Measurements from ENCODE around the gene ZNF821. TPM values are rescaled to one million over a fixed set of nuclear protein-coding genes. Genes with fewer than 3 reads are reported as not detected.

ZNF821 gene
- total RNA-seq = 1 to 10 TPM; 8.0 to 9.7 TPM
- polyA plus RNA-seq = 10 to 100 TPM in 1 of 2 donors, 1 to 10 TPM in 1; 9.7 to 10.4 TPM

GRCh38 chr16:71883849-71884638 lies at the start of gene ZNF821:
Gene ZNF821, minus strand, starts transcription at chr16:71884182. Its CDS starts 4,236 bp downstream, at chr16:71879946.
- peak; percentile 72 to 90 (median 79) for DNase-seq
- H3K4me3 ChIP-seq (ENCODE audit: low read length in 2 of 2) = peak within 1 kb of the TSS; percentile 67 to 72

GRCh38 chr16:71933017-71933416 lies 49.0 kb upstream of the ZNF821 start:
- POLR2A ChIA-PET (ENCODE audit: partially characterized antibody) = no interaction called here
- Mint-ChIP-seq H3K27ac (peak overlapping the region in 1 of 7 donors; percentile 57), H3K27me3 (no peaks in the 10 kb centered on the region), H3K9me3 (no peaks in the 10 kb centered on the region), H3K4me1 (peaks cover under 1 to 6% (median 5%) of the 10 kb centered on the region in 4 donors), H3K36me3 (peaks cover 19 to 49% of the 10 kb centered on the region in 2 donors), H3K4me3 (no peak overlapping the region)
- Histone ChIP-seq H3K9me3 (ENCODE audit: control insufficient read depth in 1 of 2, low read length in 2 of 2) (no peaks in the 10 kb centered on the region), H3K27me3 (ENCODE audit: insufficient read depth, low read length) (no peaks in the 10 kb centered on the region), H3K27ac (ENCODE audit: low read depth, low read length) (no peak overlapping the region), H3K36me3 (ENCODE audit: insufficient read depth, low read length) (peaks cover 24% of the 10 kb centered on the region), H3K4me1 (ENCODE audit: insufficient read depth, low read length) (no peaks in the 10 kb centered on the region), H3K4me3 (ENCODE audit: low read length in 2 of 2) (no peak overlapping the region)
- DNase-seq = no peak
- intact Hi-C loops (cut with micrococcal nuclease) = no loop called here
- CTCF ChIA-PET (ENCODE audit: partially characterized antibody) = no interaction called here

More at GRCh38 chr16:71883849-71884638, at the start of gene ZNF821:
- peaks cover 41 to 57% (median 47%) of the 10 kb centered on the region in 4 donors for H3K4me1 Mint-ChIP-seq
- peaks cover 5% of the 10 kb centered on the region for H3K36me3 ChIP-seq (ENCODE audit: insufficient read depth, low read length)
- no peaks in the 10 kb centered on the region for H3K9me3 ChIP-seq (ENCODE audit: control insufficient read depth in 1 of 2, low read length in 2 of 2)
- peak within 1 kb of the TSS; percentile 78 for H3K27ac ChIP-seq (ENCODE audit: low read depth, low read length)
- ChIA-PET POLR2A (ENCODE audit: partially characterized antibody) (interaction anchor here (0.7 to 9.7 kb wide), 16 partner anchors 8 to 319 kb away, joined by 3 to 225 read pairs (median 6); partner anchors contain the start of genes AP1G1, DHX38, IST1 and TXNL4B), CTCF (ENCODE audit: partially characterized antibody) (interaction anchor here (0.7 to 5.5 kb wide), 14 partner anchors 10 to 150 kb away, joined by 3 to 116 read pairs (median 7); partner anchors contain the start of genes AP1G1 and IST1)
- H3K27me3 Mint-ChIP-seq = peaks cover 0 to 3% of the 10 kb centered on the region in 2 donors
- H3K4me1 ChIP-seq (ENCODE audit: insufficient read depth, low read length) = peaks cover 48% of the 10 kb centered on the region
- H3K9me3 Mint-ChIP-seq = peaks cover 0 to 3% (median 0%) of the 10 kb centered on the region in 8 donors
- peaks cover 10 to 34% of the 10 kb centered on the region in 2 donors for H3K36me3 Mint-ChIP-seq
- H3K27ac Mint-ChIP-seq = peak within 1 kb of the TSS; percentile 96 to 100 (median 97)
- H3K27me3 ChIP-seq (ENCODE audit: insufficient read depth, low read length) = no peaks in the 10 kb centered on the region
- peak within 1 kb of the TSS; percentile 93 to 99 (median 95) for H3K4me3 Mint-ChIP-seq
- intact Hi-C loops (cut with micrococcal nuclease) = loop anchor here (2.0 to 5.0 kb wide), 3 partner anchors 77 to 322 kb away; partner anchors contain the start of gene PHLPP2

- H3K9me3 Mint-ChIP-seq = no peaks in the 10 kb centered on the region
- Histone ChIP-seq H3K27me3 (ENCODE audit: insufficient read depth, low read length) (no peaks in the 10 kb centered on the region), H3K4me1 (ENCODE audit: insufficient read depth, low read length) (no peaks in the 10 kb centered on the region), H3K36me3 (ENCODE audit: insufficient read depth, low read length) (peaks cover 38% of the 10 kb centered on the region), H3K4me3 (ENCODE audit: low read length in 2 of 2) (no peak overlapping the region), H3K9me3 (ENCODE audit: control insufficient read depth in 1 of 2, low read length in 2 of 2) (no peaks in the 10 kb centered on the region), H3K27ac (ENCODE audit: low read depth, low read length) (no peak overlapping the region)
- H3K27ac Mint-ChIP-seq = peak overlapping the region in 2 of 7 donors; percentile 46 to 52
- H3K4me3 Mint-ChIP-seq = no peak overlapping the region
- POLR2A ChIA-PET (ENCODE audit: partially characterized antibody) = interaction anchor here (1.0 kb wide), 1 partner anchor 37 kb away, joined by 4 read pairs; the partner anchor contains the start of gene IST1
- CTCF ChIA-PET (ENCODE audit: partially characterized antibody) = no interaction called here
- no peak for DNase-seq
- H3K4me1 Mint-ChIP-seq = peaks cover 6 to 12% (median 7%) of the 10 kb centered on the region in 4 donors
- intact Hi-C loops (cut with micrococcal nuclease) = no loop called here
- peaks cover 31 to 62% of the 10 kb centered on the region in 2 donors for H3K36me3 Mint-ChIP-seq
- no peaks in the 10 kb centered on the region for H3K27me3 Mint-ChIP-seq
Observed at GRCh38 chr16:71931599-71931998, 47.6 kb upstream of the ZNF821 start.

GRCh38 chr16:71931001-71931400 lies 47.0 kb upstream of the ZNF821 start:
- Mint-ChIP-seq H3K4me3 (no peak overlapping the region), H3K36me3 (peaks cover 34 to 64% of the 10 kb centered on the region in 2 donors), H3K9me3 (no peaks in the 10 kb centered on the region), H3K27me3 (no peaks in the 10 kb centered on the region), H3K27ac (peak overlapping the region in 2 of 7 donors; percentile 31 to 47), H3K4me1 (peaks cover 6 to 15% (median 8%) of the 10 kb centered on the region in 4 donors)
- ChIA-PET CTCF (ENCODE audit: partially characterized antibody) (no interaction called here), POLR2A (ENCODE audit: partially characterized antibody) (no interaction called here)
- H3K27me3 ChIP-seq (ENCODE audit: insufficient read depth, low read length) = no peaks in the 10 kb centered on the region
- H3K9me3 ChIP-seq (ENCODE audit: control insufficient read depth in 1 of 2, low read length in 2 of 2) = no peaks in the 10 kb centered on the region
- no peaks in the 10 kb centered on the region for H3K4me1 ChIP-seq (ENCODE audit: insufficient read depth, low read length)
- peaks cover 41% of the 10 kb centered on the region for H3K36me3 ChIP-seq (ENCODE audit: insufficient read depth, low read length)
- DNase-seq = no peak
- intact Hi-C loops (cut with micrococcal nuclease) = no loop called here
- no peak overlapping the region for H3K4me3 ChIP-seq (ENCODE audit: low read length in 2 of 2)
- H3K27ac ChIP-seq (ENCODE audit: low read depth, low read length) = no peak overlapping the region

GRCh38 chr16:71930013-71930563 lies 46.1 kb upstream of the ZNF821 start:
- no peaks in the 10 kb centered on the region for H3K27me3 ChIP-seq (ENCODE audit: insufficient read depth, low read length)
- no peak overlapping the region for H3K4me3 ChIP-seq (ENCODE audit: low read length in 2 of 2)
- no peak overlapping the region for H3K27ac ChIP-seq (ENCODE audit: low read depth, low read length)
- intact Hi-C loops (cut with micrococcal nuclease) = no loop called here
- no peak for DNase-seq
- Mint-ChIP-seq H3K27me3 (no peaks in the 10 kb centered on the region), H3K36me3 (peaks cover 37 to 66% of the 10 kb centered on the region in 2 donors), H3K27ac (peak overlapping the region in 4 of 7 donors; percentile 4 to 68 (median 22)), H3K4me3 (no peak overlapping the region), H3K9me3 (no peaks in the 10 kb centered on the region), H3K4me1 (peaks cover 3 to 15% (median 7%) of the 10 kb centered on the region in 4 donors)
- POLR2A ChIA-PET (ENCODE audit: partially characterized antibody) = interaction anchor here (2.0 kb wide), 1 partner anchor 10 kb away, joined by 4 read pairs; no protein-coding TSS in a partner anchor
- H3K9me3 ChIP-seq (ENCODE audit: control insufficient read depth in 1 of 2, low read length in 2 of 2) = no peaks in the 10 kb centered on the region
- CTCF ChIA-PET (ENCODE audit: partially characterized antibody) = interaction anchor here (0.9 to 1.1 kb wide), 2 partner anchors 13 to 48 kb away, joined by 3 read pairs; no protein-coding TSS in a partner anchor
- peaks cover 47% of the 10 kb centered on the region for H3K36me3 ChIP-seq (ENCODE audit: insufficient read depth, low read length)
- no peaks in the 10 kb centered on the region for H3K4me1 ChIP-seq (ENCODE audit: insufficient read depth, low read length)

GRCh38 chr16:71929048-71929447 lies 45.1 kb upstream of the ZNF821 start:
- H3K27ac Mint-ChIP-seq = peak overlapping the region in 4 of 7 donors; percentile 21 to 77 (median 56)

More at GRCh38 chr16:71929048-71929447, 45.1 kb upstream of the ZNF821 start:
- no peaks in the 10 kb centered on the region for H3K27me3 Mint-ChIP-seq
- H3K4me1 Mint-ChIP-seq = peaks cover 0 to 18% (median 7%) of the 10 kb centered on the region in 4 donors
- DNase-seq = no peak
- Histone ChIP-seq H3K4me1 (ENCODE audit: insufficient read depth, low read length) (no peaks in the 10 kb centered on the region), H3K36me3 (ENCODE audit: insufficient read depth, low read length) (peaks cover 50% of the 10 kb centered on the region), H3K27ac (ENCODE audit: low read depth, low read length) (no peak overlapping the region), H3K27me3 (ENCODE audit: insufficient read depth, low read length) (no peaks in the 10 kb centered on the region), H3K9me3 (ENCODE audit: control insufficient read depth in 1 of 2, low read length in 2 of 2) (no peaks in the 10 kb centered on the region), H3K4me3 (ENCODE audit: low read length in 2 of 2) (no peak overlapping the region)
- H3K9me3 Mint-ChIP-seq = no peaks in the 10 kb centered on the region
- peaks cover 41 to 68% of the 10 kb centered on the region in 2 donors for H3K36me3 Mint-ChIP-seq
- CTCF ChIA-PET (ENCODE audit: partially characterized antibody) = interaction anchor here (1.0 to 1.1 kb wide), 2 partner anchors 32 to 47 kb away, joined by 3 read pairs; no protein-coding TSS in a partner anchor
- intact Hi-C loops (cut with micrococcal nuclease) = no loop called here
- H3K4me3 Mint-ChIP-seq = no peak overlapping the region
- POLR2A ChIA-PET (ENCODE audit: partially characterized antibody) = interaction anchor here (1.0 to 2.0 kb wide), 2 partner anchors 9 kb away, joined by 3 to 4 read pairs; no protein-coding TSS in a partner anchor

Data from CD4-positive, alpha-beta memory T cell (primary cell).